ENCODE measurements around the gene MRPS23.
A peak's percentile ranks its signal among the peaks of the same experiment; 100 is the strongest.

The MRPS23 gene

DNA sequence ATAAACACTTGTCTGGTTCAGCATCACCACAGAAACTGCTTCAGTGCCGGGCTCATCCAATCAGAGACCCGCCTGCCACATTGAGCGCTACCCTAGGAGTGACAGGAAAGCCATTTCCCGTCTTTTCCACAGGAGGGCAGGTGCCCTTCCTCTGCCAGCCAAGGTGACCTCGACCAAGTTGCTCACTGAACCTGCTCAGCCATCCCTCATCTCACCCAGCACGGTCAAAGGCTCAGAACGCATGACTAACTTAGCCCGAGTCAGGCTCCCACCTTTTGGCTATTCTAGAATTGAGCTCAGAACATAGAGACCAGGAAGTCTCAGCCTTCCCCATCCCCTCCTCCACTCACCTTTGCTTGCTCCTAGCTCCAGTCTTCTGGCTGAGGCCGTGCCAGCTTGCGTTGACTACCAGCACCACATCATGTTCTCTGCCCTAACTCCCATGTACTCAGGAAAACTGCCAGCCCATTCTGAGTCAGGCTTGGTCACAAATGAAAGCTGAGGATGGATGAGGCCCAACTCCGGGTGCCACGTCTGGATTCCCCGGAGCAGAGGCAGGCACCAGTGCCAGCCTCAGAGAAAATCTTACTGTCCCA is 15.6 kb downstream of the MRPS23 start:
- DNase-seq: no peak

- peak; percentile 69 for DNase-seq
Measured at GRCh38 chr17:57833179-57833939, 16.5 kb downstream of the MRPS23 start.

GRCh38 chr17:57832314-57833178 is 17.3 kb downstream of the MRPS23 start:
- no peak for DNase-seq

DNA sequence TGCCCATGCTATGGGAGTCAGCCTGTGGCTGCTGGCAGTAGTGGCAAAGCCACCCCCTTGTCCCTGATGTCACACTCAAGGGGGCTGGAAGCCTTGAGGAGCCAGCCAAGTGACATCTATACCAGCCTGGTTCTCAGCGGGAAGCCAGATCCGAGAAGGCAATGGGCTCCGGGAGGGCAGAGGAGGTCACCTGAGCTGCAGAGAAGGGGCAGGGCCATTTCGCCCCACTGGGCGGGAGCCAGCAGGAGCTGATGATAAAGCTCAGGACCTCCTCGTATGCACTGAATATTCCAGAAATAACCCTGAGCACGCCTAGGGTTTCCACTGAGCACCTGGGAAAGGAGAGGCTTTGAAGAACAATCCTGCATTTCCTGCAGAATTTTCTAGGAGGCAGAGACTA is 19.0 kb downstream of the MRPS23 start:
- DNase-seq: no peak

GRCh38 chr17:57823469-57824401 is 26.1 kb downstream of the MRPS23 start:
- no peak for DNase-seq

- no peak for DNase-seq
Measured at GRCh38 chr17:57819867-57820266, 30.0 kb downstream of the MRPS23 start.

GRCh38 chr17:57819285-57819684 is 30.6 kb downstream of the MRPS23 start:
- no peak for DNase-seq

DNA sequence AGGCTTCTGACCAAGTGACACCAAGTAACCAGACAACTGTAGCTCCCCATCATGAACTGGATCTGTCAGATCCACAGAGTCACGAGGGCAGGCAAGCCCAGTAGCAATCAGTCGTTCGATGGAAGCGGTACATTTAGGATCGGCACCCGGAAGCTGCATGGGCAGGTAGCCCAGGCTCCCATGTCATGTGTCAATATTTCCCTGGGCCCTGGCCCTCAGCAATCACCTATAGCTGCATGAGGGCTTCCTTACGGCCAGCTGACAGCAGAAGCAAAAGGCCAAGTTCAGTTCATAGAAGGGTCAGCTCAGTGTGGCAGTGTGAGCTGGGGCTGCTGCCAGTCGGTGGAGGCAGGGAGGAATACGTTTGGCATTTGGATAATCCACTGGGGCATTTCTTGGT is 31.8 kb downstream of the MRPS23 start:
- DNase-seq: no peak

GRCh38 chr17:57817299-57817698 is 32.5 kb downstream of the MRPS23 start:
- DNase-seq: no peak

- DNase-seq: no peak
Measured at GRCh38 chr17:57814421-57814820, 35.4 kb downstream of the MRPS23 start.

GRCh38 chr17:57811638-57812280 is 38.1 kb downstream of the MRPS23 start:
- DNase-seq: no peak

DNA sequence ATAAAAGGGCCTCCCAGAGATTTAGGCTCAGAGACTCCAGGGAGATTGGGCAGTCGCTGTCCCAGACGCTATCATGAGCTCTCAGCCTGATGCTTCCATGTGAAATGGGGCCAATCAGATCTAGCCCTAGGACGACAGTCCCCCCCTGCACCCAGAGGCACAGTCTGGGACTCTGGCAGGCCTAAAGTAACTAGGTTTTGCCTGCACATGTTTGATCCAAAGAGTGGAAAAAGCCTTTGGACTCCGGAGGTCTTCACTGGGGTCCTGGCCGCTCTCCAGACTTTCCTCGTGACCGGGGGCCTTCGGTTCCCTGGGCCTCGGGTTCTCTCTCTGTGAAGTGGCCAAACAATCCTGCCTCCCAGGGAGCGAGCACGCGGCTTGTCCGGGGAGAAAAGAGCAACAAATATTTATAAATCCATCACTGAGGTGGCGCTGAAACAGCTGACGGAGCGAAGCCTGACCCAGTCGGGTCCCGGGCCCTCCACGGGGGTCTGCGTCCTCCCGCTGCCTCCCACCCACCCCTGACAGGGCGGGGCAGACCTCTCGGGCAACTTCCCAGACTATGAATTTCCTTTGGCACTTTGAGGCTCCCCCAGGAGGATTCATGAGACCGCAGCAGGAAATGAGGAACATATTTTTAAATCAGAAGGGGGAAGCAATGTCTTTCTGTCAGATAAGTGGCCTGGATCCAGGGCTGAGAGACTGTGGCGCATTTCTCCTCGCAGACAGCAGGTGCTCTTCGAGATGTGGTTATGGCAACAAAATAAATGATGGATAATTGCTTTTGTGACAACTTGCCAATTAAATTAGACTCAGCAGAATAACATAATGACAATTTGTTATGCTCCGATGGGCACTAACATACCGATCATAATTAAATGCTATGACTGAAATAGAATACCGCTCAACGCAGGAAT is 38.9 kb downstream of the MRPS23 start:
- DNase-seq: no peak

DNA sequence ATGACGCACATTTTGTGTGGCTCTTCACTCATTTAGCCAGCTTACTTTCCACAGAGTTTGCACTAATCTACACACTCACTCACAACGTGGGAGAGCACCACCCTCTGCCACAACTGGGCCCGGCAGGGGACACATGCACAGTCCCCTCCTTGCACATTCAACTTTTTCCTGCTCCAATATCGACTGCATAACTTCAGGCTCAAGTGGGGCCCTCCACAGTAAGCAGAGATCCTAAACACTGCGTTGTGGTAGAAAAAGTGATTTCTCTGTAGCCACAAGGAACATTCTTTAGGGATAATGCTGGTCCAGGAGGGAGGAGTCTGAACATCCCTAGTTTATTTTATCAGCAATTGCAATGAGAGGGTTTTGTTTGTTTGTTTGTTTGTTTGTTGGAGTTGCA is 40.0 kb downstream of the MRPS23 start:
- no peak for DNase-seq

DNA sequence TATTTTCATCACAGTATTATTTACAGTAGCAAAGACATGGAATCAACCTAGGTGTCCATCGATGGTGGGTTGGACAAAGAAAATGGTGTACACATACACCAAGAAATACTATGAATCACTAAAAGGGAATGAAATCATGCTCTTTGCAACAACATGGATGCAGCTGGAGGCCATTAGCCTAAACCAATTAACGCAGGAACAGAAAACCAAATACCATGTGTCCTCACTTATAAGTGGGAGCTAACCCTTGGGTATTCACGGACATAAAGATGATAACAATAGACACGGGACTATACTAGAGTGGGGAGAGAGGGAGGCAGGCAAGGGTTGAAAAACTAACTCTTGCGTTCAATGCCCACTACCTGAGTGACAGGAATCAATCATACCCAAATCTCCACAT is 41.0 kb downstream of the MRPS23 start:
- DNase-seq: no peak

- no peak for DNase-seq
Measured at GRCh38 chr17:57806167-57806830, 43.5 kb downstream of the MRPS23 start.

DNA sequence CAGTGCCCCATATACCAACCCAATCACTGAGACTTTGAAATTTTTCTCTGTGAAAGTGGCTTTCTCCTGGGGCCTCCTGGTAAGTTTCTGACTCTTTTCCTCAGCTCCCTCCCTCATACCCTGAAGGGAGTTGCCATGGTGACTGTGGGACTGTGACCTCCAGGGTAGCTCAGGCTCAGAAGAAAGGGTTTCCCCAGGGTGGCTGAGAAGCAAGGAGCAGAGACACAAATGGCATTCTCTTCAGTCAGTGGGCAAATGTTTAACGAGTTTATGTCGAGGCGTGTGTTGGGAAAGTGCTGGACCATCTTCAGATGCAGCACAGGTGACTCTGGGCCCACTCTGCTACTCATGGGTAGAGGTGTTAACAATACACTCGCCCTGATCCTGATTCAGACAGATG is 46.8 kb downstream of the MRPS23 start:
- no peak for DNase-seq

DNA sequence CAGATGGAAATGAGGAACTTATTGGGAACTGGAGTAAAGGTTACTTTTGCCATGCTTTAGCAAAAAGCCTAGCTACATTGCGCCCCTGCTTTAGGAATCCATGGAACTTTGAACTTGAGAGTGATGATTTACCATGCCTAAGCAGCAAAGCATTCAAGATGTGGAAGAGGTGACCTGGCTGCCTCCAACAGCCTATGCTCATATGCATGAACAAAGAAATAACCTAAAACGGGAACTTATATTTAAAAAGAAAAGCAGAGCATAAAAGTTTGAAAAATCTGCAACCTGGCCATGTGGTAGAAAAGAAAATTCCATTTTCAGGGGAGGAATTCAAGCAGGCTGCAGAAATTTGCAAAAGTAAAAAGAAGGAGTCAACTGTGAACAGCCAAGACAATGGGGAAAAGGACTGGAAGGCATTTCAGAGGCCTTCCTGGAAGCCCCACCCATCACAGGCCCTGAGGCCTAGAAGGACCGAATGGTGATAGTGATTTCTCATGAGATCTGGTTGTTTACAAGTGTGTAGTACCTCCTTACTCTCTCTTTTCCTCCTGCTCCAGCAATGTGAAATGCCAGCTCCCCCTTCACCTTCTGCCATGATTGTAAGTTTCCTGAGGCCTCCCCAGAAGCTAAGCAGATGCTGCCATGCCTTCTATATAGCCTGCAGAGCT is 48.7 kb downstream of the MRPS23 start:
- no peak for DNase-seq

DNA sequence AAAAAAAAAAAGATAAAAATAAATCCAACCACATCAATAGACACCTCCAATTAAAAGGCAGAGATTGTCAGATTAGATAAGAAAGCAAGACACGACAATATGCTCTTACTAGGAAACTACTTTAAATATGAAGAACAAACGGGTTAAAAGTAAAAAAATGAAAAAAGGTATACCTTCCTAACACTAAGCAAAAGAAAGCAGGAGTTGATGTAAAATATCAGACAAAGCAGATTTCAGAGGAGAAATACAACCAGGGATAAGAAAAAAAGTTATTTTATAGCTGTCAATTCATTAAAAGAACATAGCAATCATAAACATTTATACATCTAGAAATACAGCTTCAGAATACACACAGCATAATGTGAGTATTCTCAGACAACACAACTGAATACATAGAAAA is 55.0 kb downstream of the MRPS23 start:
- DNase-seq: no peak

DNA sequence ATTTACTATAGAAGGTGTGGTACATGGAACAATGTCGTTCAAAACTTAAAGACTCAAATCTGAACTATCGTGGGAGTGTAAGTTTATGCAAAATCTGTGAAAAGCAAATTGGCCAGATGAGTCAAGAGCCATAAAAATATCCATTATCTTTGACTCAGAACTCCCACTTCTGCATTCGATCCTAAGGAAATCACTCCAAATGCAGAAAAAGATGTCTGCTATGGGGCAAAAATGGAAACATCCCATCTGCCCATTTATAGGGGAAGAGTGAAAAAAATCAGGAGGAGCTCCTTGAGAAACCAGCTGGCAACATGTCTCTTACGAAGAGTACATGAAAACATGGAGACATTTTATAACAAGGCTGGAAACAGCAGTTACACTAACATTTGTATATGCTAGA is 61.1 kb downstream of the MRPS23 start:
- no peak for DNase-seq

GRCh38 chr17:57785022-57785421 is 64.8 kb downstream of the MRPS23 start:
- DNase-seq: no peak
